ENCODE data around the gene PLEK.

Gene PLEK

GRCh38 chr2:68365087-68365486 is at the start of gene PLEK:
TSS of gene PLEK (plus strand) at chr2:68365282. CDS start at chr2:68365352, 70 bp downstream.
- DNase-seq (ENCODE audit: extremely low spot score) = peak; percentile 53
- ChIA-PET POLR2A (interaction anchor here (0.6 kb wide), 1 partner anchor 162 kb away, joined by 3 read pairs; no protein-coding TSS in a partner anchor), CTCF (interaction anchor here (1.6 to 2.8 kb wide), 2 partner anchors 24 to 76 kb away, joined by 5 to 22 read pairs; no protein-coding TSS in a partner anchor)
- no peak for TF ChIP-seq CTCF (IDR thresholded peaks at IDR 0.05; ENCODE audit: control extremely low read depth, extremely low read depth, low read depth, missing control alignments)

- TF ChIP-seq CTCF (IDR thresholded peaks at IDR 0.05; ENCODE audit: control extremely low read depth, extremely low read depth, low read depth, missing control alignments) = no peak
- ChIA-PET POLR2A (no interaction called here), CTCF (interaction anchor here (1.0 to 1.4 kb wide), 4 partner anchors 10 to 197 kb away, joined by 3 to 4 read pairs (median 4); no protein-coding TSS in a partner anchor)
- DNase-seq (ENCODE audit: extremely low spot score) = no peak
Measured at GRCh38 chr2:68316111-68316510, 49.0 kb upstream of the PLEK start.

- DNase-seq (ENCODE audit: extremely low spot score) = no peak
- POLR2A ChIA-PET = no interaction called here
- CTCF ChIA-PET = interaction anchor here (2.2 kb wide), 1 partner anchor 8 kb away, joined by 8 read pairs; no protein-coding TSS in a partner anchor
- no peak for TF ChIP-seq CTCF (IDR thresholded peaks at IDR 0.05; ENCODE audit: control extremely low read depth, extremely low read depth, low read depth, missing control alignments)
Measured at GRCh38 chr2:68317971-68318913, 46.8 kb upstream of the PLEK start.

GRCh38 chr2:68318914-68319397 is 46.1 kb upstream of the PLEK start:
- ChIA-PET CTCF (interaction anchor here (1.1 to 2.2 kb wide), 3 partner anchors 9 to 33 kb away, joined by 3 to 8 read pairs (median 5); no protein-coding TSS in a partner anchor), POLR2A (no interaction called here)
- DNase-seq (ENCODE audit: extremely low spot score) = no peak
- no peak for TF ChIP-seq CTCF (IDR thresholded peaks at IDR 0.05; ENCODE audit: control extremely low read depth, extremely low read depth, low read depth, missing control alignments)

- peak; percentile 33 for DNase-seq (ENCODE audit: extremely low spot score)
- TF ChIP-seq CTCF (IDR thresholded peaks at IDR 0.05; ENCODE audit: control extremely low read depth, extremely low read depth, low read depth, missing control alignments) = no peak
- CTCF ChIA-PET = interaction anchor here (0.6 to 2.2 kb wide), 8 partner anchors 9 to 198 kb away, joined by 3 to 8 read pairs (median 3); no protein-coding TSS in a partner anchor
- POLR2A ChIA-PET = no interaction called here
Measured at GRCh38 chr2:68319398-68320117, 45.5 kb upstream of the PLEK start, which contains the start of gene CNRIP1. TSS of gene CNRIP1 (minus strand) at chr2:68319949. CDS start at chr2:68319400, 549 bp downstream.

GRCh38 chr2:68320118-68320641 is 44.9 kb upstream of the PLEK start:
- ChIA-PET CTCF (interaction anchor here (0.6 to 2.2 kb wide), 9 partner anchors 10 to 198 kb away, joined by 3 to 8 read pairs (median 3); no protein-coding TSS in a partner anchor), POLR2A (no interaction called here)
- no peak for TF ChIP-seq CTCF (IDR thresholded peaks at IDR 0.05; ENCODE audit: control extremely low read depth, extremely low read depth, low read depth, missing control alignments)
- DNase-seq (ENCODE audit: extremely low spot score) = no peak

Measured in GM10248 (cell line).